HG03565 (cell line): ENCODE data around the gene MLIP.
"Not testable (repeated sequence)": the region's sequence is repeated elsewhere in the genome, so short reads cannot be mapped to it uniquely, and the experiment has no call there.

Experiments
- ATAC-seq: cut with Tn5 transposase; IDR thresholded peaks from one replicate; pipeline ENCODE4 v1.9.1; 2021; ENCODE audit warnings: mild to moderate bottlenecking, moderate library complexity; ENCODE audit not compliant: unreplicated experiment

MLIP gene

GRCh38 chr6:54135665-54136369 is 24.6 kb downstream of the MLIP start:
- no peak for ATAC-seq

GRCh38 chr6:54138795-54139194 is 27.6 kb downstream of the MLIP start:
- ATAC-seq, result no peak

GRCh38 chr6:54140811-54141210 is 29.6 kb downstream of the MLIP start:
- ATAC-seq, result no peak

- ATAC-seq, result no peak
These were observed 31.8 kb downstream of the MLIP start for GRCh38 chr6:54142889-54143519.

- ATAC-seq, result no peak
These were observed 40.6 kb downstream of the MLIP start for GRCh38 chr6:54151861-54152260.

- ATAC-seq, result no peak
These were observed 45.5 kb downstream of the MLIP start for GRCh38 chr6:54156650-54157250.

GRCh38 chr6:54157405-54157804 is 46.2 kb downstream of the MLIP start:
- ATAC-seq, result no peak

- ATAC-seq, result no peak
These were observed 61.8 kb downstream of the MLIP start for GRCh38 chr6:54173089-54173488.

GRCh38 chr6:54179152-54179551 is 67.9 kb downstream of the MLIP start:
- no peak for ATAC-seq

- no peak for ATAC-seq
These were observed 72.4 kb downstream of the MLIP start for GRCh38 chr6:54183616-54184015.

- no peak for ATAC-seq
These were observed 74.6 kb downstream of the MLIP start for GRCh38 chr6:54185885-54186284.

GRCh38 chr6:54188846-54189245 is 77.6 kb downstream of the MLIP start:
- ATAC-seq, result no peak

- ATAC-seq, result no peak
These were observed 80.2 kb downstream of the MLIP start for GRCh38 chr6:54191461-54191860.

GRCh38 chr6:54192993-54193392 is 81.8 kb downstream of the MLIP start:
- ATAC-seq, result no peak

GRCh38 chr6:54193560-54193959 is 82.3 kb downstream of the MLIP start:
- ATAC-seq, result no peak

GRCh38 chr6:54194067-54194466 is 82.8 kb downstream of the MLIP start:
- no peak for ATAC-seq

GRCh38 chr6:54195637-54196036 is 84.4 kb downstream of the MLIP start:
- ATAC-seq, result no peak

GRCh38 chr6:54196905-54197304 is 85.7 kb downstream of the MLIP start:
- ATAC-seq, result no peak

GRCh38 chr6:54198134-54198533 is 86.9 kb downstream of the MLIP start:
- no peak for ATAC-seq

GRCh38 chr6:54203474-54204035 is 92.3 kb downstream of the MLIP start:
- ATAC-seq, result not testable (repeated sequence)

- no peak for ATAC-seq
These were observed 93.8 kb downstream of the MLIP start for GRCh38 chr6:54204921-54205591.
